Adrenal gland (tissue), 12 donors: ENCODE results near the gene LATS1. TPM values are rescaled to one million over a fixed set of nuclear protein-coding genes. Genes with fewer than 3 reads are reported as not detected.
A peak's percentile ranks its signal among the peaks of the same experiment; 100 is the strongest.

Experiments used
- DNase-seq, 7 donors: peaks; one replicate each; pipeline ENCODE4 v3.0.0-alpha.2; 2019 to 2020
- H3K27ac ChIP-seq, 5 donors: fragments of 200-600 bp; sonication (generic) in 4 of 5; 1 replicate in 3 of 5; 2 replicates in 2 of 5; pipeline versions ENCODE4 v1.5.1 to v1.8.0; 2016 to 2020; ENCODE audit warnings: mild to moderate bottlenecking in 1 of 5
- H3K27me3 ChIP-seq: fragments of 200-600 bp; 2 replicates; pipeline ENCODE4 v1.8.0; 2021
- H3K36me3 ChIP-seq, 2 donors: fragments of 200-600 bp; replicated peaks in 1 of 2; 1 replicate in 1 of 2; 2 replicates in 1 of 2; pipeline versions ENCODE4 v1.5.1 to v1.8.0; 2018 to 2022
- H3K4me1 ChIP-seq, 2 donors: fragments of 200-600 bp; replicated peaks in 1 of 2; 1 replicate in 1 of 2; 2 replicates in 1 of 2; pipeline versions ENCODE4 v1.5.1 to v1.8.0; 2018 to 2021
- H3K4me3 ChIP-seq, 4 donors: fragments of 200-600 bp; sonication (generic) in 3 of 4; one replicate each; pipeline ENCODE4 v1.5.1; 2016 to 2018
- H3K9me3 ChIP-seq, 3 donors: fragments of 200-600 bp; sonication (generic) in 1 of 3; replicated peaks in 1 of 3; 1 replicate in 2 of 3; 2 replicates in 1 of 3; pipeline versions ENCODE4 v1.5.1 to v1.8.0; 2016 to 2021
- POLR2A ChIP-seq, 2 donors: fragments of 450-650 bp; IDR thresholded peaks; one replicate each; pipeline ENCODE4 v1.6.1; 2017; ENCODE audit warnings: antibody characterized with exemption in 2 of 2, mild to moderate bottlenecking in 2 of 2, moderate library complexity in 1 of 2
- WGBS, 4 donors: extraction: QIAGEN DNeasy Blood & Tissue Kit in 2 of 4; methylation state at CpG; one replicate each; pipeline versions ENCODE4 v1.1.5 to v1.1.7; 2013 to 2017; 5-methylcytosine and 5-hydroxymethylcytosine counted together
- intact Hi-C, 2 donors: fragments of 100-400 bp; cut with DNase I; formaldehyde crosslinking; loops; one replicate each; pipeline versions ENCODE4 v1.14.1 to v1.15.0; 2022 to 2023
- polyA plus RNA-seq, 3 donors: library from polyadenylated mRNA; stranded (reverse); fragments of 200-250 nt in 2 of 3; fragments of 350-450 nt in 1 of 3; fragmentation: Illumina TruSeq in 1 of 3; extraction: RNeasy Lipid Tissue Mini Kit (QIAGEN cat#74804) in 1 of 3; gene quantifications; one replicate each; pipeline ENCODE4 v1.2.3, GENCODE V29; 2013 to 2014
- total RNA-seq, 9 donors: library from RNA; depleted of rRNA in 4 of 9; stranded (reverse); fragments of >200 nt in 4 of 9; fragments of 120-200 nt in 1 of 9; fragmentation: NEBNext Ultra II Directional in 1 of 9; extraction: Animal tissue kit (Norgen Biotek cat#: 25700) in 1 of 9; gene quantifications; one replicate each; pipeline versions ENCODE4 v1.1.0 to v1.2.4, GENCODE V29; 2013 to 2023
- TF ChIP-seq, protein P1 (sequence below), 6 experiments: fragments of 450-650 bp in 4 of 6; fragments of 200-600 bp in 2 of 6; sonication (generic) in 1 of 6; IDR thresholded peaks; 1 replicate in 5 of 6; 2 replicates in 1 of 6; pipeline versions ENCODE4 v1.5.1 to v1.8.0; 2016 to 2021; ENCODE audit warnings: antibody characterized with exemption in 6 of 6, mild to moderate bottlenecking in 2 of 6, moderate library complexity in 1 of 6
- donor health status: healthy with polysubstance abuse.
- donor health status: Bipolar disorder and iron deficiency.
- donor health status: DM: yes; HTN: yes; CAD: no.
- donor health status: DM: no; HTN: no; CAD: no.
- donor health status: DM: no; HTN: no; CAD: no.
- donor health status: DM: yes; HTN: yes; CAD: no.

Gene LATS1
- total and polyA plus RNA-seq, 12 donors: 6.2 to 39.6 (median 24.2) TPM

DNA sequence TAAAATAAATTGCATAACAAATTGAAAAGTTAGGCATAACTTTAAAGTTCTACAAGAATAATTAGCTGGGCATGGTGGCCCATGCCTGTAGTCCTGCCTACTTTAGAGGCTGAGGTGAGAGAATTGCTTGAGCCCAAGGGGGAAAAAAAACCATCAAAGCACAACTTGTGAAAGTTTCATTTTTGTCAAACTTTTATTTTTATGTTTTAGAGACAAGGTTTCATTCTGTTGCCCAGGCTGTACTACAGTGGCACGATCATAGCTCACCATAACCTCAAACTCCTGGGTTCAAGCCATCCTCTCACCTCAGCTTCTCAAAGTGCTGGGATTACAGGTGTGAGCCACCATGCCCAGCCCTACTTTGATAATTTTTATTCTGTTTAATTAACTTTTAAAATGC lies 83.6 kb downstream of the LATS1 start:
- H3K27me3 ChIP-seq: no peaks in the 10 kb centered on the region
- DNase-seq: no peak
- no peak overlapping the region for H3K27ac ChIP-seq
- H3K9me3 ChIP-seq: no peaks in the 10 kb centered on the region
- H3K4me3 ChIP-seq: no peak overlapping the region
- TF ChIP-seq, protein P1, sequence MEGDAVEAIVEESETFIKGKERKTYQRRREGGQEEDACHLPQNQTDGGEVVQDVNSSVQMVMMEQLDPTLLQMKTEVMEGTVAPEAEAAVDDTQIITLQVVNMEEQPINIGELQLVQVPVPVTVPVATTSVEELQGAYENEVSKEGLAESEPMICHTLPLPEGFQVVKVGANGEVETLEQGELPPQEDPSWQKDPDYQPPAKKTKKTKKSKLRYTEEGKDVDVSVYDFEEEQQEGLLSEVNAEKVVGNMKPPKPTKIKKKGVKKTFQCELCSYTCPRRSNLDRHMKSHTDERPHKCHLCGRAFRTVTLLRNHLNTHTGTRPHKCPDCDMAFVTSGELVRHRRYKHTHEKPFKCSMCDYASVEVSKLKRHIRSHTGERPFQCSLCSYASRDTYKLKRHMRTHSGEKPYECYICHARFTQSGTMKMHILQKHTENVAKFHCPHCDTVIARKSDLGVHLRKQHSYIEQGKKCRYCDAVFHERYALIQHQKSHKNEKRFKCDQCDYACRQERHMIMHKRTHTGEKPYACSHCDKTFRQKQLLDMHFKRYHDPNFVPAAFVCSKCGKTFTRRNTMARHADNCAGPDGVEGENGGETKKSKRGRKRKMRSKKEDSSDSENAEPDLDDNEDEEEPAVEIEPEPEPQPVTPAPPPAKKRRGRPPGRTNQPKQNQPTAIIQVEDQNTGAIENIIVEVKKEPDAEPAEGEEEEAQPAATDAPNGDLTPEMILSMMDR (IDR thresholded peaks at IDR 0.05): no peak
- no peak for TF ChIP-seq POLR2A (IDR thresholded peaks at IDR 0.05)
- intact Hi-C loops: no loop called here
- 95 to 100% (median 96%) methylated on average over 1 of the region's 1 CpG for WGBS, 4 donors
- no peaks in the 10 kb centered on the region for H3K4me1 ChIP-seq
- peaks cover 0 to 5% of the 10 kb centered on the region in 2 donors for H3K36me3 ChIP-seq

- 77 to 86% (median 84%) methylated on average over 4 of the region's 4 CpGs for WGBS, 4 donors
- intact Hi-C loops: no loop called here
Observed at GRCh38 chr6:149628875-149629510, 88.9 kb downstream of the LATS1 start.

DNA sequence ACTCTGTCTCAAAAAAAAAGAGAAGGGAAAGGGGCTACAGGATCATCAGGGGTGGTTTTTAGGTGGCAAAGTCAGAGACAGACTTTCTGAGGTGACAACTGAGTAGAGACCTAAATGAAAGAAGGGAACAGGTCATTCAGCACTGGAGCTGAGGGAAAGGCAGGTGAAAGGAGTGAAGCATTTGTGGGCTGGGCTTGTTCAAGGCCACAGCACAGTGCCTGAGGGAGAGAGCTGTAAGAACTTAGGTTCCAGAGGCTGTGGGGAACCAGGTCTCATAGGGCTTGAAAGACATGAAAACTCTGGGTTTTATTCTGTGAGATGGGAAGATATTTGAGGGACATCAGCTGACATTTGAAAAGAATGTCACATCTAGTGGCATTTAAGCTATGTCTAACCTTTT lies 90.2 kb downstream of the LATS1 start:
- no peaks in the 10 kb centered on the region for H3K27me3 ChIP-seq
- H3K36me3 ChIP-seq: peaks cover 0 to 17% of the 10 kb centered on the region in 2 donors
- intact Hi-C loops: no loop called here
- no peak overlapping the region for H3K27ac ChIP-seq
- DNase-seq: peak in 5 of 7 donors; percentile 21 to 36 (median 34)
- no peak overlapping the region for H3K4me3 ChIP-seq
- H3K9me3 ChIP-seq: no peaks in the 10 kb centered on the region
- no peaks in the 10 kb centered on the region for H3K4me1 ChIP-seq
- no peak for TF ChIP-seq POLR2A (IDR thresholded peaks at IDR 0.05)
- TF ChIP-seq, protein P1 (IDR thresholded peaks at IDR 0.05): no peak

More at GRCh38 chr6:149628875-149629510, 88.9 kb downstream of the LATS1 start:
- no peaks in the 10 kb centered on the region for H3K4me1 ChIP-seq
- no peak overlapping the region for H3K4me3 ChIP-seq
- peaks cover 0 to 11% of the 10 kb centered on the region in 2 donors for H3K36me3 ChIP-seq
- H3K27ac ChIP-seq: no peak overlapping the region
- TF ChIP-seq, protein P1 (IDR thresholded peaks at IDR 0.05): no peak
- TF ChIP-seq POLR2A (IDR thresholded peaks at IDR 0.05): no peak
- DNase-seq: no peak
- no peaks in the 10 kb centered on the region for H3K9me3 ChIP-seq
- no peaks in the 10 kb centered on the region for H3K27me3 ChIP-seq

GRCh38 chr6:149615805-149616204 lies 102.1 kb downstream of the LATS1 start:
- intact Hi-C loops: no loop called here
- DNase-seq: no peak
- TF ChIP-seq, protein P1 (IDR thresholded peaks at IDR 0.05): no peak
- no peak for TF ChIP-seq POLR2A (IDR thresholded peaks at IDR 0.05)
- Histone ChIP-seq H3K27me3 (no peaks in the 10 kb centered on the region), H3K9me3 (no peaks in the 10 kb centered on the region), H3K4me1 (no peaks in the 10 kb centered on the region), H3K4me3 (no peak overlapping the region), H3K36me3 (no peaks in the 10 kb centered on the region), H3K27ac (no peak overlapping the region)
- 65 to 81% (median 75%) methylated on average over 5 of the region's 5 CpGs for WGBS, 4 donors
